Left lung (tissue), 10 donors: ENCODE data around the gene FBXO15. TPM values are rescaled to one million over a fixed set of nuclear protein-coding genes. Genes with fewer than 3 reads are reported as not detected.

Source experiments
- ATAC-seq: fragments of 200-7000 bp; cut with Tn5 transposase; one replicate; pipeline ENCODE4 v1.9.1; 2020; ENCODE audit warnings: moderate library complexity
- DNase-seq, 4 donors: peaks; one replicate each; pipeline ENCODE4 v3.0.0-alpha.2; 2013 to 2020
- H3K27ac ChIP-seq, 2 donors: fragments of 200-600 bp; sonication (generic) in 1 of 2; one replicate each; pipeline versions ENCODE4 v1.5.0 to v1.8.0; 2020 to 2021
- H3K27me3 ChIP-seq, 2 donors: fragments of 200-600 bp; sonication (generic) in 1 of 2; one replicate each; pipeline versions ENCODE4 v1.5.0 to v1.8.0; 2020 to 2021
- H3K36me3 ChIP-seq, 2 donors: fragments of 200-600 bp; sonication (generic) in 1 of 2; one replicate each; pipeline versions ENCODE4 v1.5.0 to v1.8.0; 2020 to 2021
- H3K4me1 ChIP-seq, 2 donors: fragments of 200-600 bp; one replicate each; pipeline ENCODE4 v1.8.0; 2021
- H3K4me3 ChIP-seq, 2 donors: fragments of 200-600 bp; sonication (generic) in 1 of 2; one replicate each; pipeline versions ENCODE4 v1.5.0 to v1.8.0; 2020 to 2021; ENCODE audit warnings: mild to moderate bottlenecking in 1 of 2
- H3K9me3 ChIP-seq, 2 donors: fragments of 200-600 bp; sonication (generic) in 1 of 2; one replicate each; pipeline versions ENCODE4 v1.5.0 to v1.8.0; 2020 to 2021
- CTCF ChIP-seq, 2 donors: fragments of 200-600 bp; sonication (generic) in 1 of 2; IDR thresholded peaks; one replicate each; pipeline versions ENCODE4 v1.5.0 to v1.8.0; 2021; ENCODE audit warnings: antibody characterized with exemption in 2 of 2
- intact Hi-C, 2 donors: fragments of 100-400 bp; cut with DNase I; formaldehyde crosslinking; loops; one replicate each; pipeline versions ENCODE4 v1.11.2 to v1.14.2; 2022
- polyA plus RNA-seq, 6 donors: library from polyadenylated mRNA; unstranded; fragments of 120-200 nt; gene quantifications; one replicate each; pipeline ENCODE4 v1.2.1, GENCODE V29; 2013; ENCODE audit not compliant: insufficient read length in 6 of 6
- total RNA-seq, 2 donors: library from RNA; stranded (reverse); fragmentation: NEBNext Ultra II Directional; extraction: Animal tissue kit (Norgen Biotek cat#: 25700); gene quantifications; one replicate each; pipeline ENCODE4 v1.2.1, GENCODE V29; 2021
- donor health status: DM: no; HTN: yes; CAD: no.
- donor health status: DM: no; HTN: no; CAD: no.

FBXO15 gene
- total and polyA plus RNA-seq, 8 donors: 1.1 to 5.0 (median 2.8) TPM

- H3K36me3 ChIP-seq: peaks cover 0 to 61% of the 10 kb centered on the region in 2 donors
- H3K27me3 ChIP-seq: no peaks in the 10 kb centered on the region
- ATAC-seq (no peak), DNase-seq (no peak)
- no peak for TF ChIP-seq CTCF (IDR thresholded peaks at IDR 0.05)
- H3K9me3 ChIP-seq: no peaks in the 10 kb centered on the region
- intact Hi-C loops: no loop called here
- no peak overlapping the region for H3K4me3 ChIP-seq
- H3K4me1 ChIP-seq: peaks cover 3 to 14% of the 10 kb centered on the region in 2 donors
- H3K27ac ChIP-seq: no peak overlapping the region
Measured at GRCh38 chr18:74155276-74155675, 7.6 kb upstream of the FBXO15 start.

DNA sequence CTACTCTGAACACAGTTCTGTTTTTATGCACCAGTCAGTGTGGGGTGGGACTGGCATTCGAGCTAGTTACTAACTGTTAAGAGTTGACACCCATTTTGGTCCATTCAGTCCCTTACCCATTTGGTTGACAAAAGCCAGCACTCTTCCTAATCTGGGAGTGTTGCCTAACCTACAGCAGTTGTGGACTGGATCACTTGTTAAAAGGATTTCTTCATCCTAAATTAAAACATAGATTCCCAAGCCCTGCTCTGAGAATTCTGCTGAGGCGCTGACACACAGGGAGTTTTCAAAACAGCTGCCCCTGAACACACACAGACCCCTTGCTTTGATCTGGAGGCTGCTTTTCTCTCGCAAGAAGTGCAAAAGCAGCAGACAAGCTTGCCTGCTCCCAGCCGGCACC lies 7.1 kb upstream of the FBXO15 start:
- no peak for ATAC-seq
- intact Hi-C loops: no loop called here
- H3K36me3 ChIP-seq: peaks cover 0 to 55% of the 10 kb centered on the region in 2 donors
- H3K27me3 ChIP-seq: no peaks in the 10 kb centered on the region
- H3K4me3 ChIP-seq: no peak overlapping the region
- H3K27ac ChIP-seq: no peak overlapping the region
- DNase-seq: no peak
- no peaks in the 10 kb centered on the region for H3K9me3 ChIP-seq
- peaks cover 9 to 20% of the 10 kb centered on the region in 2 donors for H3K4me1 ChIP-seq
- no peak for TF ChIP-seq CTCF (IDR thresholded peaks at IDR 0.05)

GRCh38 chr18:74153793-74154192 lies 6.2 kb upstream of the FBXO15 start:
- ATAC-seq: no peak
- intact Hi-C loops: no loop called here
- H3K4me1 ChIP-seq: peaks cover 18 to 29% of the 10 kb centered on the region in 2 donors
- no peak for TF ChIP-seq CTCF (IDR thresholded peaks at IDR 0.05)
- peaks cover 0 to 46% of the 10 kb centered on the region in 2 donors for H3K36me3 ChIP-seq
- no peaks in the 10 kb centered on the region for H3K27me3 ChIP-seq
- no peak for DNase-seq
- H3K4me3 ChIP-seq: no peak overlapping the region
- no peak overlapping the region for H3K27ac ChIP-seq
- no peaks in the 10 kb centered on the region for H3K9me3 ChIP-seq

DNA sequence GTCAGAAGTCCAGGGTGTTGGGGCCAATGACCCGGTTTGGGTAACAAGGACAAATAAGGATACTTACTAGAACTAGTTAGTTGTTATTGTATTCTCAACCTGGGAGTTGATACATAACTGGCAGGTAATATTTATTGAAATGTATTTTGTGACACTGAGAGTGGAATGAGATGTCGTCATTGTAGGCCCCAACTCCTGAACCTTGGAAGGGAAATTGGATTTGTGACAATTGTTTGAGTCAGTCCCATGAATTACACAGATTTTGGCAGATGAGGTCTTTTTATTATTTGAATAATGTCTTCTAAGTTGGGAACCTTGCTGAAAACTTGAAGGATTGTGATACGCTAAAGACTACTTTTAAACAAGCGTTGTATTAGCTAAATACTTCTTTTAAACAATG lies 5.7 kb upstream of the FBXO15 start:
- Histone ChIP-seq H3K4me1 (peaks cover 18 to 31% of the 10 kb centered on the region in 2 donors), H3K9me3 (no peaks in the 10 kb centered on the region), H3K27me3 (no peaks in the 10 kb centered on the region), H3K36me3 (peaks cover 0 to 42% of the 10 kb centered on the region in 2 donors), H3K4me3 (no peak overlapping the region), H3K27ac (no peak overlapping the region)
- ATAC-seq (no peak), DNase-seq (no peak)
- no peak for TF ChIP-seq CTCF (IDR thresholded peaks at IDR 0.05)
- intact Hi-C loops: no loop called here

GRCh38 chr18:74152857-74153256 lies 5.2 kb upstream of the FBXO15 start:
- Histone ChIP-seq H3K4me1 (peaks cover 18 to 31% of the 10 kb centered on the region in 2 donors), H3K9me3 (no peaks in the 10 kb centered on the region), H3K36me3 (peaks cover 0 to 37% of the 10 kb centered on the region in 2 donors), H3K4me3 (no peak overlapping the region), H3K27me3 (no peaks in the 10 kb centered on the region), H3K27ac (no peak overlapping the region)
- intact Hi-C loops: no loop called here
- no peak for DNase-seq
- no peak for ATAC-seq
- no peak for TF ChIP-seq CTCF (IDR thresholded peaks at IDR 0.05)
